Trophoblast cell (in vitro differentiated cells and primary cell): ENCODE measurements around the gene SCMH1.

Source experiments
- DNase-seq, 2 donors: peaks; one replicate each; pipeline ENCODE4 v3.0.0-alpha.2; 2016
- H2AFZ ChIP-seq: 2 replicates; pipeline ENCODE4 v1.6.1; 2013; ENCODE audit warnings: low read length, moderate library complexity, mild to moderate bottlenecking; ENCODE audit not compliant: insufficient read depth, poor library complexity
- H2AK5ac ChIP-seq: 2 replicates; pipeline ENCODE4 v1.6.1; 2013; ENCODE audit warnings: mild to moderate bottlenecking, low read length
- H2BK120ac ChIP-seq: 2 replicates; pipeline ENCODE4 v1.6.1; 2013; ENCODE audit warnings: low read length, mild to moderate bottlenecking, moderate library complexity; ENCODE audit not compliant: insufficient read depth, poor library complexity
- H2BK12ac ChIP-seq: 2 replicates; pipeline ENCODE4 v1.6.1; 2013; ENCODE audit warnings: mild to moderate bottlenecking, low read length, moderate library complexity
- H2BK5ac ChIP-seq: 2 replicates; pipeline ENCODE4 v1.6.1; 2013; ENCODE audit warnings: low read length, low read depth, moderate library complexity, mild to moderate bottlenecking; ENCODE audit not compliant: poor library complexity
- H3K14ac ChIP-seq: 2 replicates; pipeline ENCODE4 v1.6.1; 2013; ENCODE audit warnings: mild to moderate bottlenecking, low read length
- H3K18ac ChIP-seq: 2 replicates; pipeline ENCODE4 v1.6.1; 2013; ENCODE audit warnings: mild to moderate bottlenecking, low read length
- H3K23ac ChIP-seq: 2 replicates; pipeline ENCODE4 v1.6.1; 2013; ENCODE audit warnings: low read length
- H3K27ac ChIP-seq: 2 replicates; pipeline ENCODE4 v1.5.1; 2013; ENCODE audit warnings: low read depth, mild to moderate bottlenecking, inconsistent platforms, low read length, moderate library complexity
- H3K27me3 ChIP-seq: 2 replicates; pipeline ENCODE4 v1.6.1; 2013; ENCODE audit warnings: inconsistent platforms, mild to moderate bottlenecking, low read length, moderate library complexity; ENCODE audit not compliant: insufficient read depth
- H3K36me3 ChIP-seq, 2 experiments: 1 replicate in 1 of 2; 2 replicates in 1 of 2; pipeline ENCODE4 v1.6.1; 2013; ENCODE audit warnings: low read length in 2 of 2, mild to moderate bottlenecking in 2 of 2, moderate library complexity in 1 of 2; ENCODE audit not compliant: insufficient read depth in 2 of 2, control insufficient read depth in 1 of 2
- H3K4ac ChIP-seq: 2 replicates; pipeline ENCODE4 v1.6.1; 2013; ENCODE audit warnings: low read depth, mild to moderate bottlenecking, low read length, moderate library complexity
- H3K4me1 ChIP-seq, 2 experiments: 1 replicate in 1 of 2; 2 replicates in 1 of 2; pipeline ENCODE4 v1.6.1; 2013; ENCODE audit warnings: low read length in 2 of 2, mild to moderate bottlenecking in 2 of 2, moderate library complexity in 1 of 2; ENCODE audit not compliant: insufficient read depth in 2 of 2, control insufficient read depth in 1 of 2
- H3K4me2 ChIP-seq: 2 replicates; pipeline ENCODE4 v1.6.1; 2013; ENCODE audit warnings: inconsistent platforms, mild to moderate bottlenecking, low read length, moderate library complexity
- H3K4me3 ChIP-seq: 2 replicates; pipeline ENCODE4 v1.5.1; 2013; ENCODE audit warnings: mild to moderate bottlenecking, low read depth, low read length, inconsistent platforms
- H3K79me1 ChIP-seq: one replicate; pipeline ENCODE4 v1.6.1; 2013; ENCODE audit warnings: low read length
- H3K79me2 ChIP-seq: 2 replicates; pipeline ENCODE4 v1.6.1; 2013; ENCODE audit warnings: low read length, mild to moderate bottlenecking; ENCODE audit not compliant: control insufficient read depth, insufficient read depth, poor library complexity
- H3K9ac ChIP-seq: 2 replicates; pipeline ENCODE4 v1.6.1; 2013; ENCODE audit warnings: mild to moderate bottlenecking, low read length
- H3K9me3 ChIP-seq: 2 replicates; pipeline ENCODE4 v1.6.1; 2013; ENCODE audit warnings: low read depth, mild to moderate bottlenecking, control low read depth, inconsistent platforms, low read length; ENCODE audit not compliant: insufficient read depth
- H4K12ac ChIP-seq: 2 replicates; pipeline ENCODE4 v1.6.1; 2013; ENCODE audit warnings: low read depth, mild to moderate bottlenecking, low read length, moderate library complexity
- H4K8ac ChIP-seq: 2 replicates; pipeline ENCODE4 v1.6.1; 2013; ENCODE audit warnings: low read depth, mild to moderate bottlenecking, low read length, moderate library complexity
- H4K91ac ChIP-seq: one replicate; pipeline ENCODE4 v1.6.1; 2013; ENCODE audit warnings: low read depth, mild to moderate bottlenecking, low read length, moderate library complexity
- WGBS: extraction: QIAGEN DNeasy Blood & Tissue Kit; methylation state at CpG from one replicate; pipeline ENCODE4 v1.1.7; 2013; ENCODE audit warnings: missing lambda C conversion rate; ENCODE audit not compliant: insufficient read length, insufficient coverage; ENCODE audit errors: extremely low coverage; 5-methylcytosine and 5-hydroxymethylcytosine counted together

Gene SCMH1

GRCh38 chr1:41281334-41281733 is 39.2 kb upstream of the SCMH1 start:
- Histone ChIP-seq H2AK5ac (no peak overlapping the region), H3K27me3 (no peaks in the 10 kb centered on the region)
- DNase-seq: no peak

GRCh38 chr1:41280202-41281032 is 38.3 kb upstream of the SCMH1 start:
- Histone ChIP-seq H4K8ac (no peak overlapping the region), H2BK120ac (no peak overlapping the region), H3K14ac (no peak overlapping the region), H3K79me1 (no peaks in the 10 kb centered on the region), H2AK5ac (no peak overlapping the region), H3K27me3 (no peaks in the 10 kb centered on the region), H3K4ac (no peak overlapping the region), H3K9me3 (no peaks in the 10 kb centered on the region), H3K36me3 (no peaks in the 10 kb centered on the region), H2BK12ac (no peak overlapping the region), H3K4me3 (no peak overlapping the region), H3K18ac (no peak overlapping the region), H4K91ac (no peak overlapping the region), H3K4me1 (no peaks in the 10 kb centered on the region), H3K79me2 (no peaks in the 10 kb centered on the region), H3K4me2 (no peak overlapping the region), H3K9ac (no peak overlapping the region), H4K12ac (no peak overlapping the region), H3K27ac (no peak overlapping the region), H2BK5ac (no peak overlapping the region), H3K23ac (no peak overlapping the region), H2AFZ (no peak overlapping the region)
- no CpG with 5 or more reads among the region's 11 CpGs for WGBS
- DNase-seq: no peak

More at GRCh38 chr1:41281334-41281733, 39.2 kb upstream of the SCMH1 start:
- H3K18ac ChIP-seq: no peak overlapping the region
- no peak overlapping the region for H2BK120ac ChIP-seq
- H3K23ac ChIP-seq: no peak overlapping the region
- 100% methylated on average over 1 of the region's 2 CpGs for WGBS
- no peak overlapping the region for H3K9ac ChIP-seq
- no peaks in the 10 kb centered on the region for H3K9me3 ChIP-seq
- no peak overlapping the region for H3K27ac ChIP-seq
- H4K8ac ChIP-seq: no peak overlapping the region
- H3K79me1 ChIP-seq: no peaks in the 10 kb centered on the region
- no peak overlapping the region for H3K4ac ChIP-seq
- H3K4me1 ChIP-seq: no peaks in the 10 kb centered on the region
- no peaks in the 10 kb centered on the region for H3K79me2 ChIP-seq
- H3K4me2 ChIP-seq: no peak overlapping the region
- no peaks in the 10 kb centered on the region for H3K36me3 ChIP-seq
- no peak overlapping the region for H4K91ac ChIP-seq
- H2BK5ac ChIP-seq: no peak overlapping the region
- H2BK12ac ChIP-seq: no peak overlapping the region
- H3K4me3 ChIP-seq: no peak overlapping the region
- no peak overlapping the region for H4K12ac ChIP-seq
- no peak overlapping the region for H3K14ac ChIP-seq
- no peak overlapping the region for H2AFZ ChIP-seq

- no peak overlapping the region for H3K23ac ChIP-seq
- H3K14ac ChIP-seq: no peak overlapping the region
- no peak overlapping the region for H2BK5ac ChIP-seq
- H2AK5ac ChIP-seq: no peak overlapping the region
- no peak overlapping the region for H3K18ac ChIP-seq
- no peaks in the 10 kb centered on the region for H3K36me3 ChIP-seq
- no peak overlapping the region for H4K8ac ChIP-seq
- no peak overlapping the region for H4K12ac ChIP-seq
- no peak overlapping the region for H3K27ac ChIP-seq
- WGBS: no CpG with 5 or more reads among the region's 3 CpGs
- H3K4me2 ChIP-seq: no peak overlapping the region
- H3K27me3 ChIP-seq: no peaks in the 10 kb centered on the region
- H4K91ac ChIP-seq: no peak overlapping the region
- H3K9me3 ChIP-seq: no peaks in the 10 kb centered on the region
- H3K4me3 ChIP-seq: no peak overlapping the region
- H2BK120ac ChIP-seq: no peak overlapping the region
- no peak overlapping the region for H3K4ac ChIP-seq
- no peaks in the 10 kb centered on the region for H3K4me1 ChIP-seq
- H3K79me2 ChIP-seq: no peaks in the 10 kb centered on the region
- no peak overlapping the region for H2AFZ ChIP-seq
- DNase-seq: no peak
- no peaks in the 10 kb centered on the region for H3K79me1 ChIP-seq
- H2BK12ac ChIP-seq: no peak overlapping the region
- no peak overlapping the region for H3K9ac ChIP-seq
These were observed 36.0 kb upstream of the SCMH1 start for GRCh38 chr1:41278076-41278475.

GRCh38 chr1:41277371-41277975 is 35.4 kb upstream of the SCMH1 start:
- H3K36me3 ChIP-seq: no peaks in the 10 kb centered on the region
- no peak overlapping the region for H3K4me3 ChIP-seq
- no peaks in the 10 kb centered on the region for H3K4me1 ChIP-seq
- no peaks in the 10 kb centered on the region for H3K79me1 ChIP-seq
- H3K18ac ChIP-seq: no peak overlapping the region
- H3K9ac ChIP-seq: no peak overlapping the region
- DNase-seq: no peak
- H3K14ac ChIP-seq: no peak overlapping the region
- H2AFZ ChIP-seq: no peak overlapping the region
- no peak overlapping the region for H4K12ac ChIP-seq
- no peaks in the 10 kb centered on the region for H3K27me3 ChIP-seq
- no peak overlapping the region for H3K4ac ChIP-seq
- H3K79me2 ChIP-seq: no peaks in the 10 kb centered on the region
- no peak overlapping the region for H2AK5ac ChIP-seq
- no CpG with 5 or more reads among the region's 12 CpGs for WGBS
- H2BK5ac ChIP-seq: no peak overlapping the region
- no peak overlapping the region for H4K91ac ChIP-seq
- H3K27ac ChIP-seq: no peak overlapping the region
- no peak overlapping the region for H2BK12ac ChIP-seq
- H2BK120ac ChIP-seq: no peak overlapping the region
- no peak overlapping the region for H3K4me2 ChIP-seq
- no peak overlapping the region for H4K8ac ChIP-seq
- H3K9me3 ChIP-seq: no peaks in the 10 kb centered on the region
- H3K23ac ChIP-seq: no peak overlapping the region
